Right lung (tissue), 5 donors: ENCODE results near the gene RHPN2. TPM values are rescaled to one million over a fixed set of nuclear protein-coding genes. Genes with fewer than 3 reads are reported as not detected.
A peak's percentile ranks its signal among the peaks of the same experiment; 100 is the strongest.
"Not testable (repeated sequence)": the region's sequence is repeated elsewhere in the genome, so short reads cannot be mapped to it uniquely, and the experiment has no call there.

Experiments
- DNase-seq, 2 donors: peaks; one replicate each; pipeline ENCODE4 v3.0.0-alpha.2; 2013
- polyA plus RNA-seq, 5 donors: library from polyadenylated mRNA; unstranded; fragments of 120-200 nt; gene quantifications; one replicate each; pipeline versions ENCODE4 v1.2.1 to v1.2.3, GENCODE V29; 2013; ENCODE audit warnings: inconsistent platforms in 1 of 5, low replicate concordance in 1 of 5; ENCODE audit not compliant: insufficient read length in 5 of 5, insufficient read depth in 1 of 5

RHPN2 gene
- polyA plus RNA-seq, 5 donors: 6.2 to 9.2 (median 8.7) TPM

- DNase-seq: no peak
Observed at GRCh38 chr19:33067121-33067520, 2.4 kb upstream of the RHPN2 start.

GRCh38 chr19:33066543-33066942 lies 1.9 kb upstream of the RHPN2 start:
- DNase-seq: no peak

- DNase-seq: no peak
Observed at GRCh38 chr19:33064458-33064791, 263 bp downstream of the RHPN2 start.

DNA sequence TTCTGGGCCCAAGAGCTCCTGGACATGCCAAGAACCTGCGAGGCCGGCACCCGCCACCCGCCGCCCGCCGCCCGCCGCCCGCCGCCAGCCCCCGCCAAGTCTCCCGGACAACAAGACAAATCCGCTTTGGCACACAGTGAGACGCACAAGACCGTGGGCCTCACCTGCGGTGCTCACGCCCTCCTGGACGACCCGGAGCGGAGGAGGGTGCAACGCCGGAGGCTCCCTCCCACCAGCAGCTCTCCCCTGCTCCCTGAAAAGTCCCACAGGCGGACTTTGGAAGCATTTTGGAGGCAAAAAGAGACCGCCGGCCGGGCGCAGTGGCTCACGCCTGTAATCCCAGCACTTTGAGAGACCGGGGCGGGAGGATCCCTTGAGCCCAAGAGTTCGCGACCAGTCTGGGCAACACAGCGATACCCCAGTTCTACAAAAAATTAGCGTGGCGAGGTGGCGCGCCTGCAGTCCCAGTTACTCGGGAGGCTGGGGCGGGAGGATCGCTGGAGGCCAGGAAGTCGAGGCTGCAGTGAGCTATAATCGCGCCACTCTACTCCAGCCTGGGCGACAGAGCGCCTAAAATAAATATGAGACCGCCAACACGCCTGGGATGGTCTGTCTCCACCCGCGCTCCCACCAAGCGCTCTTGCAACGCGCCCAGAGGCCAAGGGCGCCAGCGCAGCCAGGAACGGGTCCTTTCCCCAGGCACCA lies 783 bp downstream of the RHPN2 start:
- DNase-seq: no peak

DNA sequence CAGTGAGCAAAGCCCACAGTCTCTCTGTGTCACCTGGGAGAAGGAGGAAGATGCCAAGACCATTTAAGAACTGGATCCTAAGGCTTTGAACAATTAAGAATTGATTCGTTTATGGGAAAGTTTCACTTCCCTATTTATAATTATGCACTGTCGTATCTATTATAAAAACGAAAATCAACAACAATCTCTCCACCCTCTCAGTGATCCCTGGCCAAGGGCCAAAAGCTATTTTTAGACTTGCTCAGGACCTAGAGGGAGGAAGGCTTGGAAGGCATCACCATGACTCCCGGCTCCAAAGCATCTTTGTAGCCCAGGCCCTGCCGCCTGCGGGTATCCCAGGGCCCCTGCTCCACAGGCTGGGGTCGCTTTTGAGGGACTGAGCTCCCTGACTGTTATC lies 1.3 kb downstream of the RHPN2 start:
- DNase-seq: no peak

DNA sequence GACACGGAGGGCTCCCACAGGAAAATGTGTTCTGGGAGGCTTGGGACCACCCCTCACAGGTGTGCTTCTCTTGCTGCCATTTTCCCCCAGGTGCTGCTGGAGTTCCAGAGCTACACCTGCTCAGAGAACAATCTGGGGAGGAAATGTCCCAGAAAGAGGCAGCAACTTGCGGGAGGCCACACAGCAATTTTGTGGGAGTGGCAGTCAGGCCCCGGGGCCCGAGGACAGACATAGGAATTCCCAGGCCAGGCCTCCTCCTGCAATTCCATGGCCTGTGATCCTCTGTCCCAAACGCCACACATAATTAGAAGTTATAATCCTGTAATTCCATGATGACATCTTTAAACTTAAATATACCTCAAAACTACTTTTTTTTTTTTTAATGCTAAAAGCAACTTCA lies 1.8 kb downstream of the RHPN2 start:
- DNase-seq: no peak

DNA sequence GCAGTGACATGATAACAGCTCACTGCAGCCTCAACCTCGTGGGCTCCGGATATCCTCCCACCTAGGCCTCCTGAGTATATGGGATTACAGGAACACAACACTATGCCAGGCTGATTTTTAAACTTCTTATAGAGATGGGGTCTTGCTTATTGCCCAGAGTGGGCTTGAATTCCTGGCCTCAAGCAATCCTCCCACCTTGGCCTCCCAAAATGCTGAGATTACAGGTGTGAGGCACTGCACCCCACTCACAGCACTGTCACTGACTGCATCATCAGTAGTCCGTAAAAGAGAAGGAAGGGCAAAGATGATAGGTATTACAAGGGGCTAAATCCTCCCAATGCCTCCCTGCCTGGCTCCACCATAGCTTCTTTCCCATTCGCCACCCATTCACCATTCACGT lies 4.1 kb downstream of the RHPN2 start:
- DNase-seq: no peak

DNA sequence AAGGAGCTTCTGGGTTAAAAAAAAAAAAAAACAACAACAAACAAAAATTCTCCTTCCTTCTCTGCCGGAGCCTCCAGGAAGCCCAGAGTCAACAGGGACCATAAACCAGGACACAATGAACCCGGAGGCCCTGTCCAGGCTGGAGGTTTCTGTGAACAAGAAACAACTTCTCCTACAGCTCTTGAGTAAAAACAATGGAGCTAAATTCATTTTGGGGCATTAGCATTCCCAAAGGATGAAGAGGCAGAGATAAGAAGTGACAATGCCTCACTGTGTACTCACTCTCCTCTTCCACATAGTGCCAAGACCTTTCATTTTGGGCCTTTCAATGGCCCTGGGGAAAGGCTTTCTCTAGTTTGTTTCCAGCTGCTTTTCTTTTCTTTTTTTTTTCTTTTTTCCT lies 9.0 kb downstream of the RHPN2 start:
- DNase-seq: no peak

DNA sequence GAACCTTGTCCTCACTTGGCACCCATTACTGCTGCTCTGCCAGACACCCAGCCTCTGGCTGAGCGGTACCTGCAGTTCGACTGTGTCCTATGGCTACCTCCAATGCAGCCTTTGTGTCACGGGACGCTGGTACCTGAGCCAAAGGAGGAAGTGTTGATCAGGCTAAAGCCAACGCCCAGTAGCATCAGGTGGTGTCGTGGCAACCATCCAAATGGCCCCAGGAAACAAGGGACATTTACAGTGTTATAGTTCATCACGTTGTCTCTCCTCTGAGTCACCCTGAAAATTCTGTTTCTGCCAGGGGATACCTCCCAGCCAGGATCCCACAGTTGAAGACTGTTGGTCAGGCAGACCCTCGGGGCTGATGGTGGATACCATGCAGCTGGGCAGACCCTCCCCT lies 10.1 kb downstream of the RHPN2 start:
- DNase-seq: no peak

GRCh38 chr19:33052352-33052972 lies 12.2 kb downstream of the RHPN2 start:
- no peak for DNase-seq

GRCh38 chr19:33050110-33050509 lies 14.6 kb downstream of the RHPN2 start:
- DNase-seq: no peak

DNA sequence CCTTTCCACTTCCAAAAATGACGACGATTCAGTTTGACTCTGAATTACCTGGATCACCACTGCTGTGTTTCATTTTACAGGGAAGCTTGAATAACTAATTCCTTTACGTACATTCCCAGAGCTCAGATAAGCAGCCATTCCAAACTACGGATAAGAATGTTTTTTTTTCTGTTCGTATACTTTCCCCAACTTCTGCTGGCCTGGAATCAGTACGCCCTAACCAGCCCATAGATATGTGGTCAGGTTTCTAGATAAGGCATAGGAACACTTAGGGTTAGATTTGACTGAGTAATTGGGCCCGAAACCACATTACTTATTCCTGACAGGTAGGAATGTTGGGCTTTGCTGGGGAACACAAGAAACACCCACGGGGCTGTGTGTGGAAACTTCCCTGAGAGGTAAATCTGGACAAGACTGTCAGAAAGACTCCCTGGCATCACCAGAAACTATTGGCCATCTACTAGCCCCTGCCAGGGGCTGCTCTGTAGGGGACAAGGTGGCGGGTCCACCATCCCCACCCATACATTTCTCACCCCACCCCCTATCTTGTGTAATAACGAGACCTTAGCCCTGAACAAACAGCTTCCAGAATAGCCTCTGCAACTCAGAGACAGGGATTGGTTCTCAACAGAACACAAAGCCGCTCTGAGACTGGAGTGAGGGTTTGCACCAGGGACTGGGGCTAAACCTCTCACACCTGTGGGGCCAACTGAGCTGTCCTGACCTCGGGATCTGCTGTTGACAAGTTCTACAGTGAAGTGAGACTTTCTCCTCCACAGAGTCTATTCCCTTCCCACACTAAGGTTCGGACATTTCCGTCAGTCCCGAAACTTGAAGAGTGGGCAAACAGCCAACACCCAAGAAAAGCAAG lies 15.6 kb downstream of the RHPN2 start:
- no peak for DNase-seq

DNA sequence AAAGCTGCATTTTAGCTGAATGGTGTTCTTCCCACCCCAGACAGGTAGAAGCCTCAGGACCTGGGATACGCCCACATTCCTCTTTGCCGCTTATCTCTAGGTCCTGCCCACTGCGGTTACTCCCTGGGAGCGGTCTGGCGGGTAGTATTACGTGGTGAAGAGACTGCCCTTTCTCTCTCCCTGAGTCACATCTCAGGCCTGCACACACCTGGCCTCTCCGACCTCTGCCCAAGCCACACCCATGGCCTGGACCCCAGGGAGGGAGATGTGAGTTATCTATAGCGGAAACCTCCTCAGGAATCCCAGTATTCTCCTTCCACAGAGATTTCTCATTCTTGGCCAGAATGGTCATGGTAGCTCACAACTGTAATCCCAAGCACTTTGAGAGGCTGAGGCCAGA lies 17.3 kb downstream of the RHPN2 start:
- DNase-seq: no peak

- not testable (repeated sequence) for DNase-seq
Observed at GRCh38 chr19:33041828-33042160, 22.9 kb downstream of the RHPN2 start.

- peak in 1 of 2 donors; percentile 48 for DNase-seq
Observed at GRCh38 chr19:33040994-33041827, 23.5 kb downstream of the RHPN2 start.

DNA sequence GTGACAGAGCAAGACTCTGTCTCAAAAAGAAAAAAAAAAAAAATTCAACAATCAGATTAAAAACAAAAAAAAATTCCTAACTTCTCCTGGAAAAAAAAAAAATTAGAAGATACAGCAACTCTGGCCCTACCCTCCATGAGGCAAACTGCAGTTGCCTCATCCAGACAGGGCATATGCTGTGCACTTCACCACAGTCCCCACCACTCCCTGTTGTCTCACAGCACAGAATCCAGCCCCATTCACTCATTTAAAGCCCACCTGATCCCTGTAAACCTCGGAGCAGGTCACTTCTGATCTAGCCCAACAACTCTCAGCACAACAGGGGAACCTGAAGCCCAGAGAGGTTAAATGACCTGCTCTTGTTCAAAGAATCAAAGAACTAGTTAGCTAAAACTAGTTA lies 24.9 kb downstream of the RHPN2 start:
- DNase-seq: no peak

- no peak for DNase-seq
Observed at GRCh38 chr19:33039108-33039599, 25.5 kb downstream of the RHPN2 start.

DNA sequence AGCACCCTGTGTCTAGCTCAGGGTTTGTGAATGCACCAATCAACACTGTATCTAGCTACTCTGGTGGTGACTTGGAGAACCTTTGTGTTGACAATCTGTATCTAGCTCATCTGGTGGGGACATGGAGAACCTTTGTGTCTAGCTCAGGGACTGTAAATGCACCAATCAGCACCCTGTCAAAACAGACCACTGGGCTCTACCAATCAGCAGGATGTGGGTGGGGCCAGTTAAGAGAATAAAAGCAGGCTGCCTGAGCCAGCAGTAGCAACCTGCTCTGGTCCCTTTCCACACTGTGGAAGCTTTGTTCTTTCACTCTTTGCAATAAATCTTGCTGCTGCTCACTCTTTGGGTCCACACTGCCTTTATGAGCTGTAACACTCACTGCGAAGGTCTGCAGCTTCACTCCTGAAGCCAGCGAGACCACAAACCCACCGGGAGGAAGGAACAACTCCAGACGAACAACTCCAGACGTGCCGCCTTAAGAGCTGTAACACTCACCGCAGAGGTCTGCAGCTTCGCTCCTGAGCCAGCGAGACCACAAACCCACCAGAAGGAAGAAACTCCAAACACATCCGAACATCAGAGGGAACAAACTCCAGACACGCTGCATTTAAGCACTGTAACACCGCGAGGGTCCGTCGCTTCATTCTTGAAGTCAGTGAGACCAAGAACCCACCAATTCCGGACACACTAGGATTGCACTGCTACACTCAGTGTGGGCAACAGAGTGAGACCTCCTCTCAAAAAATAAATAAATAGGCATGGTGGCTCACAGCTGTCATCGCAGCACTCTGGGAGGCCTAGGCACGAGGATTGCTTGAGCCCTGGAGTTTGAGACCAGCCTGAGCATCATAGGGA lies 27.3 kb downstream of the RHPN2 start:
- not testable (repeated sequence) for DNase-seq

DNA sequence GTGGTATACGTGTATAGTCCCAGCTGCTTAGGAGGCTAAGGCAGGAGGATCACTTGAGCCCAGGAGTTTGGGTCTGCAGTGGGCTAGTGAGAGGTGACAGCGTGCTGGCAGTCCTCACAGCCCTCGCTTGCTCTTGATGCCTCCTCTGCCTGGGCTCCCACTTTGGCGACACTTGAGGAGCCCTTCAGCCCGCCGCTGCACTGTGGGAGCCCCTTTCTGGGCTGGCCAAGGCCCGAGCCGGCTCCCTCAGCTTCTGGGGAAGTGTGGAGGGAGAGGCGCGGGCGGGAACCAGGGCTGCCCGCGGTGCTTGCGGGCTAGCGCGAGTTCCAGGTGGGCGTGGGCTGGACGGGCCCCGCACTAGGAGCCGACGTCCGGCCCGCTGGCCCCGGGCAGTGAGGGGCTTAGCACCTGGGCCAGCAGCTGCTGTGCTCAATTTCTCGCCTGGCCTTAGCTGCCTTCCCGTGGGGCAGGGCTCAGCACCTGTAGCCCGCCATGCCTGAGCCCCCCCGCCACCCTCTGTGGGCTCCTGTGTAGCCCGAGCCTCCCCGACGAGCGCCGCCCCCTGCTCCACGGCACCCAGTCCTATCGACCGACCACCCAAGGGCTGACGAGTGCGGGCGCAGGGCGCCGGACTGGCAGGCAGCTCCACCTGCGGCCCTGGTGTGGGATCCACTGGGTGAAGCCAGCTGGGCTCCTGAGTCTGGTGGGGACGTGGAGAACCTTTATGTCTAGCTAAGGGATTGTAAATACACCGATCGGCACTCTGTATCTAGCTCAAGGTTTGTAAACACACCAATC lies 28.1 kb downstream of the RHPN2 start:
- not testable (repeated sequence) for DNase-seq

DNA sequence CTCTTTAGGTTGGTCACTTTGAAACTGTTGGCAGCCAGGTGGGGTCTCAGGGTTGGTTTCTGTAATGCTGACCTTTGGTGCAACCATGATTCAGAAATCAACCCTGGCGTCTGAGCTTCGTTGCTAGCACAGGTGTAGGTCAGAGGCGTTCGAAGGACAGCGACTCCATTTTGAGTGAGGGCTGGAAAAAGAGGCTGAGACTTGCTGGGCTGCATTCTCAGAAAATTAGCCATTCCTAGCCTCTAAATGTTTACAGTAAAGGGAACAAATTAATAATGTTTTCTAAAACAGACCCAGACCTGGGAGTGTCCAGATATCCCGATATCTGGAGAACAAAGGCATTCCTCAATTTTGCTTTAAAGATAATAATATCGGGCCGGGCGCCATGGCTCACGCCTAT lies 29.2 kb downstream of the RHPN2 start:
- no peak for DNase-seq
